ENCODE measurements around the gene NECTIN3.

NECTIN3 gene

GRCh38 chr3:111210866-111211564 is 139.4 kb downstream of the NECTIN3 start:
- DNase-seq, result no peak

DNA sequence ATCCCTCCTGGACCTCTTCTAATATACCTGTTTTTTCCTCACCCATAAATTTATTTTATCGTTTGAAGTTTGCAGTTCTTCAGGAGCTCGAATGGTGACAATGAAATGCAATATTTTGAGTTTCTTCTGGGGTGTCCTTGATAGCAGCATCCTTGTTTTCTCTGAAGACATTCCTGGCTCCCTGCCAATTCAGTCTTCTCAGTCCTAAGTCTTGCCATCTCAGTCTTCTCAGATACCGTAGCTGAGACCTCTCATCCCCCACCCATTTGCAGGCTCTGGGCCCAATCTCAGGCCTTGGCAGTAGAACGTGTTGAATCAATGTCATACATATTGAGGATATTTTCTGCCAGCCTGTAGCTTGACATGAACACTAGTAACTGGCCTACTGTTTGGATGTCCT is 140.9 kb downstream of the NECTIN3 start:
- DNase-seq, result no peak

- no peak for DNase-seq
Measured at GRCh38 chr3:111215481-111215880, 143.9 kb downstream of the NECTIN3 start.

- no peak for DNase-seq
Measured at GRCh38 chr3:111218615-111219014, 147.0 kb downstream of the NECTIN3 start.

DNA sequence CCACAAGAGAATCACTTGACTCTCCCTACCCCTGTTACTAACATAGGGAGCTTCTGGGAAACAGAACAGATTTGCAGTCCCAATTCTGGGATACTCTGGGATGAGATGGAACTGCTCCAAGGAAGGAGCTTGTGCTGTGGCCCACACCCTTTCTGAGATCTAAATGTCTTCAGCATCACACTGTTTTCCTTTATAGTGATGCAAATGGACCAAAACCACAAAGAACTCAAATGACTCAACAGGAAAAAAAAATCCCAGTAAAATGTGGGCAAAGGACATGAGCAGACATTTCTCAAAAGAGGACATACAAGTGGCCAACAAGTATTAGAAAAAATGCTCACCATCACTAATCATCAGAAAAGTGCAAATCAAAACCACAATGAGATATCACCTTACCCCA is 155.6 kb downstream of the NECTIN3 start:
- DNase-seq, result no peak

GRCh38 chr3:111229301-111229700 is 157.7 kb downstream of the NECTIN3 start:
- DNase-seq, result no peak

GRCh38 chr3:111236836-111237713 is 165.5 kb downstream of the NECTIN3 start:
- DNase-seq, result no peak

GRCh38 chr3:111237946-111238345 is 166.3 kb downstream of the NECTIN3 start:
- no peak for DNase-seq

GRCh38 chr3:111238885-111239284 is 167.3 kb downstream of the NECTIN3 start:
- DNase-seq, result no peak

DNA sequence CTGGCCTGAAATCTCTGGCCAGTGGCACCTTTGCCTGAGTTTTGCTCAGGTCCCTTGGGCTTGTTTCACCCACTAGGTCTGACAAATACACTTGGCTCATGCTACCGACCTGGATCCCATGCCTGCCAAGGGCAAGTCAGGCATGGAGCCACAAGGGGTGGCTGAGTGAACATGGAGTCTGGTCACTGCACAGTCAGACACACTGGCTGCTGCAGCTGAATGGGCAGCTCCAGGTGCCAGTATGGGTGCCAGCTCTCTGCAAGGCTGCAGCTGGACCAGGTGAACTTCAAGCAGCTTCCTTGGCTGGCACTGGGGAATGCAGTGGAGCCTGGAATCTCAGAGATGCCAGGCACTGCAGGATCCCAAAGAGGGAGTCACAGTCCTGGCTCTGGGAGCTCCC is 170.3 kb downstream of the NECTIN3 start:
- no peak for DNase-seq
